IPS-18c (cell line): ENCODE data around the gene WDR54.
"Not testable (repeated sequence)": the region's sequence is repeated elsewhere in the genome, so short reads cannot be mapped to it uniquely, and the experiment has no call there.

Source experiments
- H3K4me3 ChIP-seq: 2 replicates; pipeline ENCODE4 v1.7.0; 2013; ENCODE audit warnings: low read depth, mild to moderate bottlenecking, low read length, moderate library complexity; ENCODE audit not compliant: insufficient read depth
- H3K9me3 ChIP-seq: one replicate; pipeline ENCODE4 v1.6.1; 2013; ENCODE audit warnings: mild to moderate bottlenecking, low read length, moderate library complexity; ENCODE audit not compliant: control insufficient read depth, insufficient read depth

Gene WDR54

GRCh38 chr2:74459503-74460118 is 38.1 kb downstream of the WDR54 start:
- H3K9me3 ChIP-seq = not testable (repeated sequence)
- peak overlapping the region; percentile 9; the same call in 1 of the 2 replicates for H3K4me3 ChIP-seq

GRCh38 chr2:74460187-74460586 is 38.7 kb downstream of the WDR54 start:
- H3K9me3 ChIP-seq, H3K4me3 ChIP-seq: not testable (repeated sequence)

- H3K9me3 ChIP-seq = no peaks in the 10 kb centered on the region
- no peak overlapping the region for H3K4me3 ChIP-seq
These were observed 39.9 kb downstream of the WDR54 start for GRCh38 chr2:74461187-74462053.

- H3K4me3 ChIP-seq = no peak overlapping the region
- no peaks in the 10 kb centered on the region for H3K9me3 ChIP-seq
These were observed 40.7 kb downstream of the WDR54 start for GRCh38 chr2:74462054-74462785.

GRCh38 chr2:74462786-74463105 is 41.2 kb downstream of the WDR54 start:
- Histone ChIP-seq H3K4me3 (no peak overlapping the region), H3K9me3 (no peaks in the 10 kb centered on the region)

GRCh38 chr2:74464406-74464805 is 42.9 kb downstream of the WDR54 start:
- Histone ChIP-seq H3K9me3 (no peaks in the 10 kb centered on the region), H3K4me3 (peak overlapping the region; percentile 89)

- not testable (repeated sequence) for H3K9me3 ChIP-seq, H3K4me3 ChIP-seq
These were observed 49.2 kb downstream of the WDR54 start for GRCh38 chr2:74470742-74471141.

GRCh38 chr2:74471332-74472065 is 50.0 kb downstream of the WDR54 start:
- H3K9me3 ChIP-seq = no peaks in the 10 kb centered on the region
- peak overlapping the region; percentile 99 for H3K4me3 ChIP-seq

GRCh38 chr2:74472086-74472944 is 50.8 kb downstream of the WDR54 start, which contains the start of gene MRPL53:
Gene MRPL53, minus strand, starts transcription at chr2:74472680. Its CDS starts 20 bp downstream, at chr2:74472660.
- H3K9me3 ChIP-seq = no peaks in the 10 kb centered on the region
- peak within 1 kb of the TSS; percentile 99 for H3K4me3 ChIP-seq

- H3K4me3 ChIP-seq = peak overlapping the region; percentile 99
- no peaks in the 10 kb centered on the region for H3K9me3 ChIP-seq
These were observed 51.4 kb downstream of the WDR54 start for GRCh38 chr2:74472945-74473258.

GRCh38 chr2:74474481-74474880 is 53.0 kb downstream of the WDR54 start:
- H3K4me3 ChIP-seq = no peak overlapping the region

GRCh38 chr2:74474899-74475298 is 53.4 kb downstream of the WDR54 start:
- H3K4me3 ChIP-seq = no peak overlapping the region
- no peaks in the 10 kb centered on the region for H3K9me3 ChIP-seq

More at GRCh38 chr2:74474481-74474880, 53.0 kb downstream of the WDR54 start:
- no peaks in the 10 kb centered on the region for H3K9me3 ChIP-seq
